Lower lobe of right lung (tissue), 2 donors: ENCODE data around the gene EGFL7. TPM values are rescaled to one million over a fixed set of nuclear protein-coding genes. Genes with fewer than 3 reads are reported as not detected.

Source experiments
- ATAC-seq, 2 donors: fragments of 200-7000 bp; cut with Tn5 transposase; one replicate each; pipeline ENCODE4 v1.9.1; 2020 to 2022; ENCODE audit warnings: mild to moderate bottlenecking in 2 of 2, moderate library complexity in 2 of 2
- DNase-seq: peaks from one replicate; pipeline ENCODE4 v3.0.0-alpha.2; 2020
- H3K27ac ChIP-seq: fragments of 200-600 bp; one replicate; pipeline ENCODE4 v1.8.0; 2022
- H3K27me3 ChIP-seq: fragments of 200-600 bp; one replicate; pipeline ENCODE4 v1.8.0; 2022; ENCODE audit warnings: low read depth
- H3K36me3 ChIP-seq: fragments of 200-600 bp; one replicate; pipeline ENCODE4 v1.8.0; 2022; ENCODE audit warnings: mild to moderate bottlenecking
- H3K4me1 ChIP-seq: fragments of 200-600 bp; one replicate; pipeline ENCODE4 v1.8.0; 2022
- H3K4me3 ChIP-seq: fragments of 200-600 bp; one replicate; pipeline ENCODE4 v1.8.0; 2022; ENCODE audit warnings: mild to moderate bottlenecking
- H3K9me3 ChIP-seq: fragments of 200-600 bp; one replicate; pipeline ENCODE4 v1.8.0; 2022
- intact Hi-C: fragments of 100-400 bp; cut with DNase I; formaldehyde crosslinking; loops from one replicate; pipeline ENCODE4 v1.11.0; 2022
- total RNA-seq: library from RNA; stranded (reverse); fragmentation: NEBNext Ultra II Directional; extraction: Animal tissue kit (Norgen Biotek cat#: 25700); gene quantifications from one replicate; pipeline ENCODE4 v1.2.1, GENCODE V29; 2021
- TF ChIP-seq, protein P1 (sequence below): fragments of 200-600 bp; IDR thresholded peaks from one replicate; pipeline ENCODE4 v1.8.0; 2022; ENCODE audit warnings: antibody characterized with exemption, mild to moderate bottlenecking
- donor health status: DM: no; HTN: yes; CAD: no; lungs with severe emphysema.

The EGFL7 gene
- total RNA-seq, 1 donor from 2014 or later = 230 TPM

DNA sequence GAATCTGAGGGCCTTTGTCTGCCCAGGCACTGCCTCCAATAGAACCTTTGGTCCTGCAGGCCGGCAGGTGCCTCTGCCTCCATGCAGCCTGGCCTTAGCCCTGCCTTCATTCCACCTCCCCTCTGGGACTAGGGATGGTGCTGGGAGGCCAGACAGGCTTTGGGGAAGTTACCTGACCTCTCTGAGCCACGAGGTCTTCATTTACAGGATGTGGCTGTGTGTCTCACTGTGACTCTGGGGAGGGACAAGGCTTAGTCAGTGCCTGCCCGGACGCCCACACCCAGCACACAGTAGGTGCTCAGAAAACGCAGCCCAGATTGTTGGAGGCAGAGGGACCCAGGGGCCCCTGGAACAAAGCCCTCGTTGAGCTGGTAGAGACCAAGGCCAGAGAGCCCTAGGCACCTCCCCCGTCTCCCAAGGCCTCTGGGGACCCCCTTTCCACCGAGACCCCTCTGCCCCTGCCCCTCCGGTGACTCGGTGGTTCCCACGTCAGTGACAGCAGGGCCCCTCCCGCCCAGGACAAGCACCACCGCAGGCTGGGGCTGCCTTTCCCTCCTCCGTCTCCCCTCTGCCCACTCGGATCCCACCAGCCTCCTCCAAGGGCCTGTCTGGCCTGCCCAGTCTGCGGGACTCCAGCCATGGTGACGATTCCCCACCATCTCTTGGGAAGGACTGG lies 46.9 kb upstream of the EGFL7 start:
- Histone ChIP-seq H3K4me1 (peaks cover 61% of the 10 kb centered on the region), H3K9me3 (no peaks in the 10 kb centered on the region), H3K36me3 (no peaks in the 10 kb centered on the region), H3K27ac (no peak overlapping the region), H3K27me3 (no peaks in the 10 kb centered on the region), H3K4me3 (no peak overlapping the region)
- TF ChIP-seq, protein P1, sequence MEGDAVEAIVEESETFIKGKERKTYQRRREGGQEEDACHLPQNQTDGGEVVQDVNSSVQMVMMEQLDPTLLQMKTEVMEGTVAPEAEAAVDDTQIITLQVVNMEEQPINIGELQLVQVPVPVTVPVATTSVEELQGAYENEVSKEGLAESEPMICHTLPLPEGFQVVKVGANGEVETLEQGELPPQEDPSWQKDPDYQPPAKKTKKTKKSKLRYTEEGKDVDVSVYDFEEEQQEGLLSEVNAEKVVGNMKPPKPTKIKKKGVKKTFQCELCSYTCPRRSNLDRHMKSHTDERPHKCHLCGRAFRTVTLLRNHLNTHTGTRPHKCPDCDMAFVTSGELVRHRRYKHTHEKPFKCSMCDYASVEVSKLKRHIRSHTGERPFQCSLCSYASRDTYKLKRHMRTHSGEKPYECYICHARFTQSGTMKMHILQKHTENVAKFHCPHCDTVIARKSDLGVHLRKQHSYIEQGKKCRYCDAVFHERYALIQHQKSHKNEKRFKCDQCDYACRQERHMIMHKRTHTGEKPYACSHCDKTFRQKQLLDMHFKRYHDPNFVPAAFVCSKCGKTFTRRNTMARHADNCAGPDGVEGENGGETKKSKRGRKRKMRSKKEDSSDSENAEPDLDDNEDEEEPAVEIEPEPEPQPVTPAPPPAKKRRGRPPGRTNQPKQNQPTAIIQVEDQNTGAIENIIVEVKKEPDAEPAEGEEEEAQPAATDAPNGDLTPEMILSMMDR = no peak
- ATAC-seq (no peak), DNase-seq (no peak)
- intact Hi-C loops = no loop called here

DNA sequence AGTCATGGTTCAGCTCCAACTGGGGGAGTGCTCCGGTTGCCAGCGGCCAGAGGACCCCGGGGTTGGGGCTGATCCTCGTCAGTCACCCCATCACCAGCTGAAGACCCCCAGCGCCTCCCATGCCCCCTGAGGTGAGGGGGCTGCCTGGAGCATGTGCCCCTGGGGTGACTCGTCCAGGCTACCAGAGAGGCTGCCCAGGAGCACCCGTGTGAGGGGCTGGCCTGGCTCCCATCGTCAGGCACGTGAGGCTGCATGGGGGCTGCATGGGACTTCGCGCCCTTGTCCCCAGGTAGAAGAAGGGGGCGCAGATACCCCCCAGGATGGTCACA lies 46.4 kb upstream of the EGFL7 start:
- Histone ChIP-seq H3K27me3 (no peaks in the 10 kb centered on the region), H3K4me1 (peaks cover 66% of the 10 kb centered on the region), H3K9me3 (no peaks in the 10 kb centered on the region), H3K36me3 (no peaks in the 10 kb centered on the region), H3K4me3 (no peak overlapping the region), H3K27ac (no peak overlapping the region)
- intact Hi-C loops = no loop called here
- TF ChIP-seq, protein P1 = no peak
- DNase-seq = no peak
- ATAC-seq = no peak

- Histone ChIP-seq H3K4me1 (peaks cover 67% of the 10 kb centered on the region), H3K4me3 (no peak overlapping the region), H3K27me3 (no peaks in the 10 kb centered on the region), H3K36me3 (no peaks in the 10 kb centered on the region), H3K27ac (no peak overlapping the region), H3K9me3 (no peaks in the 10 kb centered on the region)
- ATAC-seq (no peak), DNase-seq (no peak)
- intact Hi-C loops = no loop called here
- TF ChIP-seq, protein P1 = no peak
These were observed 45.6 kb upstream of the EGFL7 start for GRCh38 chr9:136616948-136617695.

DNA sequence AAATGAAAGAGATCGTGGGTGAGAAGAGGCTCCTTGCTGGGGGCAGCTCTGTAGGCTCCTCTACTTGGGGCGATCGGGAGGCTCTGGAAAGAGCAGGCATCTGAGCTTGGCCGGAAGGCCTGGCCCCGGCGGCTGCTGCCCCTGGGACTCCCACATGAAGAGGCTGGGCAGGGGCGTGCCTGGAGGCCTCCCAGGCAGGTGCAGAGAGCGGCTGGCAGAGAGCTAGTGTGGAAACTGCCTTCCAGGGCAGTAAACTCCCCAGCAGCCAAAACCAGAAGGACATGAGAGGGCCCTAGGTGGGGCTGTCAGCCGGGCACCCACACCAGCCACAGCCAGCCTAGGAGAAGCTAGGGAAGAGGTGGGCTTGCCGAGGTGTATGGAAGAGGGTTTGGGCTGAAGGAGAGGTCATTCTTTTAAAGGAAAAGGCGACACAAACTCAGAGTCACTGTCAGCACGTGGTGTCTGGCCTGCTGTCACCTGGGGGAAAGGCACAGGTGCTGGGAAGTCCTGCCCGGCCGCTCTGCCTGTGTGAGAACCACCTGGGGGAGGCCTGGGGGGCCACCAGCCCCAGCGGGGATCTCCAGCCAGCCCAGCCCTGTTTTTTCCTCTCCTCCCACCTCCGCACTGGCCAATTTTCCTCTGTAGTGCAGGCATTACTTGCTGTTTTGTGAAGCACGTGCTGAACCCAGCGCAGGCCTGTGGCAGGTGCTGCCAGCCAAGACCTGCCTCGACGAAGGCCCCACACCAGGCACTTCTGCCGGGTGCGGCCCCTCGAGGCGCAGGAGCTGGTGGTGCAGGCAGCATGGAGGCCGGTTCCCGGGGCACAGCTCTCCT lies 44.8 kb upstream of the EGFL7 start:
- Histone ChIP-seq H3K27ac (peak overlapping the region; percentile 73), H3K27me3 (no peaks in the 10 kb centered on the region), H3K9me3 (no peaks in the 10 kb centered on the region), H3K36me3 (no peaks in the 10 kb centered on the region), H3K4me1 (peaks cover 67% of the 10 kb centered on the region), H3K4me3 (no peak overlapping the region)
- ATAC-seq (no peak), DNase-seq (no peak)
- intact Hi-C loops = no loop called here
- TF ChIP-seq, protein P1 = no peak

DNA sequence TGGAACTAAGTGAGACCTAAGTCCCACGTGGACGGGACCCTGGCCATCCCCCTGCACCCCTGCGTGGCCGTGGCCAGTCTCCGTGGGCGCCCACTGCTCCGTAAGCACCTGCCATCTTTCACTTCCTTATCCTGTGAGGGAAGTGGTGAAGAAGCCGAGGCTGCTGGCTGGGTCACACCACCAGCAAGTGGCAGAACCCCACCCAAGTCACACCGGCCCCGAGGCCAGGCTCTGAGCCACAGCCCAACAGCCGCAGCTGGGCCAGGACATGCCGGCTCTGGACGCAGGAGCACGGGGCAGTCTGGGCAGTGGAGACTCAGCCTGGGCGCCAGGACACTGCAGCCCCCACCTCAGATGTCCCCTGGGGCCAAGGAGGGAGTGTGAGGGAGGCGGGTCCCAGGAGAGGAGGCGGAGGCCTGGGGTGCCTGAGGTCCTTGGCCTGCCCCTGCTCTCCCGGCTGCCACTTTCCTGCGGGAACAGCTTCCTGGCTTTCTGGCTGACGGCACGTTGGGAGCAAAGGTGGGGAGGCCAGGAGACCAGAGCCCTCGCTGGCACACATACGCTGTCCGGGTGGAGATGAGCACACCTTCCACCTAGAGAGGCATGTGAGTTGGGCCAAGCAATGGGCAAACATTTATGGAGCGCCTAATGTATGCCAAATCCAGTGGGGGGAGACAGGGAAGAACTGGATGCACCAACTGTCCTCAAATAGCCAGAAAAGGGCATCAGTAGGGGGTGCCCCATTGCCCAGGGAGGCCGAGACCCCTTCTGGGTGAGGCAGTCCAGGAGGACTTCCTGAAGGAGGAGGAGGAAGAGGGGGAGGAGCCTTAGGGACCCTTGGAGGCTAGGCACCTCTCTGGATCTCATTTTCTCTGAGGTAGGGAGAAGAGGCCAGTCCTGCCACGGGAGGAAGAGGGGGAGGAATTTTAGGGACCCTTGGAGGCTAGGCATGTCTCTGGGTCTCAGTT lies 43.9 kb upstream of the EGFL7 start:
- Histone ChIP-seq H3K9me3 (no peaks in the 10 kb centered on the region), H3K36me3 (no peaks in the 10 kb centered on the region), H3K27ac (peak overlapping the region; percentile 73), H3K4me3 (no peak overlapping the region), H3K27me3 (no peaks in the 10 kb centered on the region), H3K4me1 (peaks cover 68% of the 10 kb centered on the region)
- TF ChIP-seq, protein P1 = no peak
- ATAC-seq (peak; percentile 39), DNase-seq (peak; percentile 86)
- intact Hi-C loops = no loop called here
